Measurements from ENCODE around the gene CTNNA2. TPM values are rescaled to one million over a fixed set of nuclear protein-coding genes. Genes with fewer than 3 reads are reported as not detected.

Gene CTNNA2
- total RNA-seq, 1 experiment from 2014 or later = 7.2 TPM

GRCh38 chr2:80475970-80476369 is 963.1 kb downstream of the CTNNA2 start:
- in situ Hi-C loops (cut with HindIII; ENCODE audit: low pct_unique_long_range_greater_than_20kb, low sequenced_read_pairs) = no loop called here

GRCh38 chr2:80476535-80477117 is 963.8 kb downstream of the CTNNA2 start:
- in situ Hi-C loops (cut with HindIII; ENCODE audit: low pct_unique_long_range_greater_than_20kb, low sequenced_read_pairs) = no loop called here
- DNase-seq (ENCODE audit: low read depth, low spot score) = no peak

More at GRCh38 chr2:80475970-80476369, 963.1 kb downstream of the CTNNA2 start:
- DNase-seq (ENCODE audit: low read depth, low spot score) = no peak

- in situ Hi-C loops (cut with HindIII; ENCODE audit: low pct_unique_long_range_greater_than_20kb, low sequenced_read_pairs) = no loop called here
- DNase-seq (ENCODE audit: low read depth, low spot score) = no peak
Measured at GRCh38 chr2:80482276-80482675, 969.4 kb downstream of the CTNNA2 start.

- DNase-seq (ENCODE audit: low read depth, low spot score) = no peak
Measured at GRCh38 chr2:80489717-80490116, 976.9 kb downstream of the CTNNA2 start.

GRCh38 chr2:80490964-80491363 is 978.1 kb downstream of the CTNNA2 start:
- in situ Hi-C loops (cut with HindIII; ENCODE audit: low pct_unique_long_range_greater_than_20kb, low sequenced_read_pairs) = no loop called here
- DNase-seq (ENCODE audit: low read depth, low spot score) = no peak

More at GRCh38 chr2:80489717-80490116, 976.9 kb downstream of the CTNNA2 start:
- in situ Hi-C loops (cut with HindIII; ENCODE audit: low pct_unique_long_range_greater_than_20kb, low sequenced_read_pairs) = no loop called here

- DNase-seq (ENCODE audit: low read depth, low spot score) = no peak
- in situ Hi-C loops (cut with HindIII; ENCODE audit: low pct_unique_long_range_greater_than_20kb, low sequenced_read_pairs) = no loop called here
Measured at GRCh38 chr2:80496346-80496745, 983.5 kb downstream of the CTNNA2 start.

- DNase-seq (ENCODE audit: low read depth, low spot score) = peak; percentile 1
- in situ Hi-C loops (cut with HindIII; ENCODE audit: low pct_unique_long_range_greater_than_20kb, low sequenced_read_pairs) = no loop called here
Measured at GRCh38 chr2:80496775-80497174, 983.9 kb downstream of the CTNNA2 start.

- in situ Hi-C loops (cut with HindIII; ENCODE audit: low pct_unique_long_range_greater_than_20kb, low sequenced_read_pairs) = no loop called here
- peak; percentile 70 for DNase-seq (ENCODE audit: low read depth, low spot score)
Measured at GRCh38 chr2:80499095-80499494, 986.2 kb downstream of the CTNNA2 start.

GRCh38 chr2:80501874-80502624 is 989.2 kb downstream of the CTNNA2 start:
- DNase-seq (ENCODE audit: low read depth, low spot score) = no peak
- in situ Hi-C loops (cut with HindIII; ENCODE audit: low pct_unique_long_range_greater_than_20kb, low sequenced_read_pairs) = no loop called here

- in situ Hi-C loops (cut with HindIII; ENCODE audit: low pct_unique_long_range_greater_than_20kb, low sequenced_read_pairs) = no loop called here
- no peak for DNase-seq (ENCODE audit: low read depth, low spot score)
Measured at GRCh38 chr2:80506563-80506962, 993.7 kb downstream of the CTNNA2 start.

GRCh38 chr2:80510716-80511115 is 997.9 kb downstream of the CTNNA2 start:
- in situ Hi-C loops (cut with HindIII; ENCODE audit: low pct_unique_long_range_greater_than_20kb, low sequenced_read_pairs) = no loop called here
- no peak for DNase-seq (ENCODE audit: low read depth, low spot score)

- no peak for DNase-seq (ENCODE audit: low read depth, low spot score)
- in situ Hi-C loops (cut with HindIII; ENCODE audit: low pct_unique_long_range_greater_than_20kb, low sequenced_read_pairs) = no loop called here
Measured at GRCh38 chr2:80515964-80516363, 1003.1 kb downstream of the CTNNA2 start.

- in situ Hi-C loops (cut with HindIII; ENCODE audit: low pct_unique_long_range_greater_than_20kb, low sequenced_read_pairs) = no loop called here
- no peak for DNase-seq (ENCODE audit: low read depth, low spot score)
Measured at GRCh38 chr2:80517316-80517715, 1004.5 kb downstream of the CTNNA2 start.

- in situ Hi-C loops (cut with HindIII; ENCODE audit: low pct_unique_long_range_greater_than_20kb, low sequenced_read_pairs) = no loop called here
- no peak for DNase-seq (ENCODE audit: low read depth, low spot score)
Measured at GRCh38 chr2:80519121-80519643, 1006.3 kb downstream of the CTNNA2 start.

GRCh38 chr2:80519699-80520291 is 1006.9 kb downstream of the CTNNA2 start:
- DNase-seq (ENCODE audit: low read depth, low spot score) = no peak
- in situ Hi-C loops (cut with HindIII; ENCODE audit: low pct_unique_long_range_greater_than_20kb, low sequenced_read_pairs) = no loop called here

- no peak for DNase-seq (ENCODE audit: low read depth, low spot score)
- in situ Hi-C loops (cut with HindIII; ENCODE audit: low pct_unique_long_range_greater_than_20kb, low sequenced_read_pairs) = no loop called here
Measured at GRCh38 chr2:80525152-80525551, 1012.3 kb downstream of the CTNNA2 start.

- in situ Hi-C loops (cut with HindIII; ENCODE audit: low pct_unique_long_range_greater_than_20kb, low sequenced_read_pairs) = no loop called here
- no peak for DNase-seq (ENCODE audit: low read depth, low spot score)
Measured at GRCh38 chr2:80527119-80527518, 1014.3 kb downstream of the CTNNA2 start.

- in situ Hi-C loops (cut with HindIII; ENCODE audit: low pct_unique_long_range_greater_than_20kb, low sequenced_read_pairs) = no loop called here
- DNase-seq (ENCODE audit: low read depth, low spot score) = no peak
Measured at GRCh38 chr2:80529466-80530165, 1016.8 kb downstream of the CTNNA2 start.
